H1 (cell line): ENCODE measurements around the gene DCLK1. TPM values are rescaled to one million over a fixed set of nuclear protein-coding genes. Genes with fewer than 3 reads are reported as not detected.

Source experiments
- SIX5 ChIP-seq: IDR thresholded peaks from 2 replicates; pipeline ENCODE4 v1.6.1; 2011; ENCODE audit warnings: mild to moderate bottlenecking, low read depth, low read length
- TBP ChIP-seq: IDR thresholded peaks from 2 replicates; pipeline ENCODE4 v1.6.1; 2011; ENCODE audit warnings: low read depth, low read length, improper control_type of control experiment
- polyA plus RNA-seq, 7 experiments: library from polyadenylated mRNA; depleted of rRNA in 3 of 7; stranded (reverse) in 5 of 7; unstranded in 2 of 7; fragments of >200 nt in 5 of 7; fragments of 200-250 nt in 2 of 7; gene quantifications; 1 replicate in 5 of 7; 2 replicates in 1 of 7; 4 replicates in 1 of 7; pipeline versions ENCODE4 v1.2.1 to v1.2.3, GENCODE V29; 2011 to 2013; ENCODE audit warnings: missing spikeins in 2 of 7, mixed read lengths in 2 of 7
- total RNA-seq: library from RNA; stranded (reverse); fragmentation: NEBNext Ultra II Directional; extraction: Animal tissue kit (Norgen Biotek cat#: 25700); gene quantifications from 2 replicates; pipeline ENCODE4 v1.2.1, GENCODE V29; 2021

Gene DCLK1
- total and polyA plus RNA-seq, 2 of the 8 experiments (the other 6 are each of a cell fraction or from before 2014, with no cell fraction given) = 22.8 to 41.0 TPM

DNA sequence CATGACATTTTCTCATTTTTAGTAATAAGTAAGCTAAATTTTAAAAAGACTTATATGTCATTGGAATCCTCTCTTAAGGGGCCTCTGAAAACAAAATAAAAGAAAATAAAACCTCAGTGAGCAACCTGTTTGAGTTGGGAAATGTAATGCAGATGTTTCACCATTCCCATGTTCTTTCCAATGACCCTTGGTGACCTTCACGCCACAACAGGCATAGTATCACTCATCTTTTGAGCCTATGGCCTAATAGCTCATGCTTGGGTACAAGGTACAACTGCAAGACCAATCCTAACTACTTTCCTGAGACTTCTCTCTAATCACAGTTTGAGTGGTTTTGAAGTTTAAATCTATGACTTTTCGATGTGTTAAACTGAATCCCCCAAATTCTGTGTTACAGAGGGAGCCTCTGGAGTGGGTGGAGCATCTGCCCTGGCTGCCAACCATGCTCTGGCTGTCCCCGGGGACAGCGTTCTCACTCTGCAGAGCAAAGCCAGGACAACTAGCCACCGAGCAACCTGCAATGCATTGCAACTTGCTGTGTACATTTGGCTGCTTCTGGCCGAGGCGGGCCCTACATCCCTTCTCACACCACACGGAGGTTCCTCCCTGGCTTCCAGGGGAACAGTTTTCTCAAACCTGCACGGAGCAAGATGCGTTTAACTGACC, 346.8 kb downstream of the DCLK1 start (continued):
- TF ChIP-seq SIX5 = no peak
- no peak for TF ChIP-seq TBP
